HG03064 (cell line): ENCODE data around the gene ABCA1.
"Not testable (repeated sequence)": the region's sequence is repeated elsewhere in the genome, so short reads cannot be mapped to it uniquely, and the experiment has no call there.

ENCODE experiments used
- ATAC-seq: cut with Tn5 transposase; IDR thresholded peaks from one replicate; pipeline ENCODE4 v1.9.1; 2021; ENCODE audit warnings: low read depth; ENCODE audit not compliant: unreplicated experiment

The ABCA1 gene

GRCh38 chr9:104907278-104907951 lies 20.5 kb downstream of the ABCA1 start:
- no peak for ATAC-seq

GRCh38 chr9:104906441-104907277 lies 21.3 kb downstream of the ABCA1 start:
- no peak for ATAC-seq

GRCh38 chr9:104905931-104906330 lies 22.0 kb downstream of the ABCA1 start:
- no peak for ATAC-seq

GRCh38 chr9:104905153-104905901 lies 22.6 kb downstream of the ABCA1 start:
- ATAC-seq, result no peak

- ATAC-seq, result no peak
These were observed 24.3 kb downstream of the ABCA1 start for GRCh38 chr9:104903609-104904008.

DNA sequence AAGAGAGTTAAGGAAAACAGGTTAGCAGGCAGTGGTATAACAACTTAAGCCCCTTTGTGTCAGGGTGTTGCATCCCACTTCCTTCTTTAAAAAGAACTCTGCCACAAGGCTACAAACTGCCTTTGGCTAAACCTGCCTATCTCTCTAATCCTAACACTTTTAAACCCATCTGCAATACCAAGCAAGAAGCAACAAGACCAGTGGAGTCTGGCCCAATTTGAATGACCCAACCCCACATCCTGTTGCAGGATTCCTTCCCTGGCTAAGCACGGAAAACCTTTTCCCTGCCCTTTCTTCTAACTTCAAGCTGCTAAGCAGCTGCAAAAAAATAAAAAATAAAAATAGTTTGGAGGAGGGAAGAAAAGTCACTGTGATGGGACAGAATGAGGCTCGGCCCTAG lies 27.1 kb downstream of the ABCA1 start:
- no peak for ATAC-seq

- no peak for ATAC-seq
These were observed 27.6 kb downstream of the ABCA1 start for GRCh38 chr9:104900324-104900723.

DNA sequence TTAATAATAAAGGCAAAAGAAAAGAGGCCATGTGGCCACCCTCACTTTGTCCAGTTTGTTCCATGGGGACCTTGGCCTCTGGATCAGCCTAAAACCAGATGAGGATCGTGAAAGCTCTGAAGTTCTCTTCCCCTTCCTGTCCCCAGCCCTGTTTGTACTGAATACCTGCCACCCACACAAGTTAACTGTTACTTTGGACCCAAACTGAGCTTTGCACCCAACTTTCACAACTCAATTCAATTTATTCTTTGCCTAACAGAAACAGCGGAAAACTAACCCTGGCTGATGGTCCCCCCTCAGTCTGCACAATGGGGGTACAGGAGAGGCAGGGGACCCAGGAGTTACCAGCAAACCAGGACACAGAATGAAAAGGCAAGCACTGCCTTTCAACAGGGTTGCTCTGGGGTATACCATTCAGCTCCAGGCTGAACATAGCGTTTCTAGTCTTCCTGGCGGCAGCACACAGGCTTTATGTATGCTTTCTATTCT lies 28.2 kb downstream of the ABCA1 start:
- ATAC-seq, result no peak

DNA sequence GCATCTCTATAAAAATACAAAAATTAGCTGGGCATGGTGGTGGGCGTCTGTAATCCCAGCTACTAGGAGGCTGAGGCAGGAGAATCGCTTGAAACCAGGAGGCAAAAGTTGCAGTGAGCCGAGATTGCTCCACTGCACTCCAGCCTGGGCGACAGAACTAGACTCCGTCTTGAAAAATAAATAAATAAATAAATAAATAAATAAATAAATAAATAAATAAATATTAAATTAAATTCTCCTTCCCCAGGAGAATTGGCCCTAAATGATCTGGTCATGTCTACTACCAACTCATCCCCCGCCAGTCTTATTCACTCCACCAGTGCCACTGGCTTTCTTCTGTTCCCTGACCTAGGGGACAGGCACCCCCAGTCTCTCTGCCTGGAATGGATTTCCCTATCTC lies 29.6 kb downstream of the ABCA1 start:
- not testable (repeated sequence) for ATAC-seq

- ATAC-seq, result no peak
These were observed 31.8 kb downstream of the ABCA1 start for GRCh38 chr9:104896131-104896530.

DNA sequence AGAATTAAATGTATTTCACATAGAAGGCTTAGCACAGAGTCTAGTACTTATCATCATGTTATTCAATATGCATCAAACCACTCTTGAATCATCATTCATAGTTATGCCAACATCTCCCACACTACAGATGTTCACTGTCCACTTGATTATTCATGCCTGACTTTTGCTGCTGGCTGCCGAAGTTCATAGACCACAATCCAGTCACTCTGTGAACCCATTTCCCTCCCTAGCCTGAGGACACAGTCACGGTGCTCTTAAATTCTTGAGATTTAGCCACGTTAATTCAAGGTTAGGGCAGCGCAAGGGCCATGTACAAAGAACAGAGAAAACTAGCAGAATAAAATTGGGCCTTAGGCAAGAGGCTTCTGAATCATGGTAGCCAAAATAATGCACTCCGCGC lies 32.4 kb downstream of the ABCA1 start:
- ATAC-seq, result no peak

DNA sequence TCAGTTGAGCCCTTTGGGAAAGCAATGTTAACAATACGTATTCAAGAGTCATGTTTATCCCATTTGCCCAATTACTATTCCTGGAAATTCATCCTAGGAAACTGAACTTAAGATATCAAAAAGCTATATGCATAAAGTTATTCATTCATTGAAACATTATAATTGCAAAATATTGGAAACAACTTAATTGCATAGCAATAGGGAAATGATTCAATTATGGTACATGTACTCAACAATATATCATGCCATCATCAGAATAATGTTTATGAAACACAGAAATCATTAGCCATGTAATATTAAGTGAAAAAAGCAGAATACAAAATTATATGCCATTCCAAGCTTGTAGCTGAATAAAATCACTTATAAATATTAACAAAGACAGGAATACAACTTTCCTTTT lies 35.3 kb downstream of the ABCA1 start:
- ATAC-seq, result no peak

- no peak for ATAC-seq
These were observed 37.6 kb downstream of the ABCA1 start for GRCh38 chr9:104890433-104890770.

GRCh38 chr9:104885818-104886709 lies 41.9 kb downstream of the ABCA1 start:
- ATAC-seq, result no peak

DNA sequence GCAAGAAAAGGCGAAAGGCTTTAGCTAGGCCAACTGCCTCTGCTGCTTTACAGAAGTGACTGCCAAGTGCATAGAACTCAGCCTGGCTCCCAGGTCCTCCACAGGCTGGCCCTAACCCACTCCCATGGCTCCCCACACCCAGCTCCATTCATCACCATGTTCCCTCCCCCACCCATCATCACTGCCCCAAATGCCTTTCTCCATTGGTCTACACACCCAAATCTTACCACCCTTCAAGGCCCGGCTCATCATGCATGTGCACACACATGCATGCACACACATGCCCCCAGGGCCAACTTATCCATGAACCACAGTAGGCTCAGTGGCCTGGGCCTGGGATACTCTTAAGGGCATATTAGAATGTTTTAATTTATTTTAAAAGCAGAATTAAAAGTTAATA lies 44.8 kb downstream of the ABCA1 start:
- no peak for ATAC-seq

DNA sequence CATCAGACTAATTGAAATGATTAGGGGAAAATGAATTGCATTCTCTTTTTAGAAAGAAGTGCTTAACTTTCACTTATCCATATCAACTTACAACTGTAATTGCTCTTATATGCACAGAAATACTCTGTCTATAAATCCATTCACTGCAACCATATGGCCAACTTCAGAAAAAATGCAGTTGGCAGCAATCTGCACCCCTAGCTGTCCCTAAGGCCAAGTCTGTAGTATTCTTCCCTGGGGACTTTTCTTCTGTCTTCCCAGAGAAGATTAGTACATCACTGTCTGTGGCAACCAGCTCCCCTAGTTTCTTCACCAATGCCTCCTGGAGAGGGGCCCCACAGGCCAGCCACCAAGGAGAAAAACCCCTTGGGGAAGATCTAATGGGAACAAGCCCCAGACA lies 45.4 kb downstream of the ABCA1 start:
- ATAC-seq, result no peak

GRCh38 chr9:104882086-104882485 lies 45.9 kb downstream of the ABCA1 start:
- ATAC-seq, result no peak

DNA sequence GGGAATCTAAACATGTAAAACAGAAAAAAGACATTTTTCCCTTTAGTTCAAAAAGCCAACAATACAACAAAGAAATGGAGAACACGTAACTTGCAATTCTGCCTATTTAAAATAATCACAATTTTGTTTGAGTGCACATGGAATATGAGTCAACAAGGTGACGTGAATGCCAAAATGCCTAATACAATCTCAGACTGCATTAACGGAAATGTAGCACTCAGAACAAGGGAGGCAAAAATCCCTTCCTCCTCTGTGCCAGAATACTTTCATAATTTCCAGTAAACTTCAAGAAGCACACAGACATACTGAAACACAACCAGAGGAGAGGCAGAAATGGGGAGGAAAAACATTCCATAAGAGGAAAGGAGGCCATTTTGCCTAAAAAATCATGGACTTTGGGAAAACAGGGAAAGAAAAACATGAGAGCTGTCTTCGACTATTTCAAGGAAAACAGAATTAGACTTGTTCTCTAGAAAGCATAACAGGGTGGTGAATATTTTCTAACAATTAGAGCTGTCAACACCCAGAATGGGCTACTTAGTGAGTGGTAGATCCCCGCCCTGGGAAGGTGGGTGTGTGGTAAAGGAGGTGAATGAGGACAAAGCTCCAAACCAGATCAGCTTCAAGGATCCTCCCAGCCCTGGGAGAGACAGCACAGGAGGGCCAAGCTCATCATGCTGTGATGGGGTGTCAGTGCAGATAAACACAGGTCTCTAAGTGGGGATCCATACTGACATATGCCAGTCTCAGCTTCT lies 48.2 kb downstream of the ABCA1 start:
- ATAC-seq, result no peak

GRCh38 chr9:104876587-104876986 lies 51.4 kb downstream of the ABCA1 start:
- no peak for ATAC-seq

DNA sequence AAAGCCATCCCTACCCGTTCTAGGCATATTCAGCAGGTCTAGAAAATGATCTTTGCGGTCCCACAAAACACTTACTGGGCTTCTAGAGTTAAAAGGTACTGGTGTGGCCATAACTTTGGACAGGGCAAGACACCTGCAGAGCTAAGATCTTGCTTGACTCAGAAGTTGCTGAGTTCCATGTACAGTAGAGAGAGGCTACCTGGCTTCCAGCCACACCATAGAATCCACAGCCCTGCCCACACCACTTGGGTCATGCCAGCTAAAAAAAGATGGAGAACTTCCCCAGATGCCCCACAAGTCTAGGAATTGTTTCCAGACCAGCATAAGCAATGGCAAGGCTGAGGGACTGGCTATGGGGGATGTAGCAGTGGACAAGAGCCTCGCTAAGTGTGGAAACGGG lies 52.1 kb downstream of the ABCA1 start:
- no peak for ATAC-seq
